Fibroblast of mammary gland (primary cell): ENCODE data around the gene PRDM16.

Experiments
- DNase-seq: peaks from one replicate; pipeline ENCODE4 v3.0.0-alpha.2; 2010; ENCODE audit warnings: low read depth
- H3K4me3 ChIP-seq: 2 replicates; pipeline ENCODE4 v1.5.1; 2011; ENCODE audit warnings: low read depth, mild to moderate bottlenecking, low read length, moderate library complexity; ENCODE audit not compliant: control insufficient read depth
- TF ChIP-seq, protein P1 (sequence below): conservative IDR thresholded peaks from 2 replicates; pipeline ENCODE4 v1.5.1; 2011; ENCODE audit warnings: low read depth, low read length, inconsistent platforms; ENCODE audit not compliant: control insufficient read depth, insufficient read depth

Gene PRDM16

DNA sequence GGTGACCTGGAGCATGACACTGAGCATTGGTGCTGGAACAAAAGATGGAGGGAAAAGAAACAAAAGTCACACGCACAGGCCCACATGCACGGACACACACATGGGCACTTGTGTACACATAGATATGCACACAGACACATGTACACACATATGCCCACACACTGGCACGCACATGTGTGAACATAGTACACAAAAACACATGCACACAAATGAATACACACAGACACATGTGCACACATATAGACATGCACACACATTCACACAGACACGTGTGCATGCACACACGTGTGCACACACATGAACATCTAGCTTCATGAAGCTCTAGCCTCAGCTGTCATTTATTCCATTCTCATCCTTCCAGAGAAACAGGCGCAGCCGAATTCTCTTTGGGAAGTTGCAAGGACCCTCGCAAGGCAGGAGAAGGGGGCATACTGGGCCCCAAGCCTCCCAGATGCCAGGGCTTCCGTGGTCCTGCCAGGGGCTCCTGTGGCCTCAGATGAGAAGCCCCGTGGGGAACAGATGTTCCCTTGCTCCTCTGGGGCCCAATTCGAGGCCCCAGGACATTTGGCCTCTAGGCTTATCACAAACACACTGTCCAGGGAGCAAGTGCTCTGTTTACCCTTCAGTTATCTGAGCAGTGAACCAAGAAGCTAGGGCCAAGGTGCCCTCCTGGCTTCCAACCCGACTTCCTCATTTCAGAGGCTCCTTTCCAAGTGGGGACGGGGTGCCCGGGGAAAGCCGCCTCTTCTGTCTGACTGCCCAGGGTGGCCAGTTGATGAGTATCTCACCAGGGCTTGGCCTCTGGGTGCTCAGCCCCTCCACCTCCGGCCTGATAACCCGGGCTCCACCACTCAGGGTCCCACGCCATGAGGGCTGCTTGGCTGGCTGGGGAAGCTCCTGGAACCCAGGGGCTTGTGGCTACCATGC, 269.1 kb downstream of the PRDM16 start:
- H3K4me3 ChIP-seq = no peak overlapping the region
- DNase-seq = no peak
- TF ChIP-seq, protein P1, sequence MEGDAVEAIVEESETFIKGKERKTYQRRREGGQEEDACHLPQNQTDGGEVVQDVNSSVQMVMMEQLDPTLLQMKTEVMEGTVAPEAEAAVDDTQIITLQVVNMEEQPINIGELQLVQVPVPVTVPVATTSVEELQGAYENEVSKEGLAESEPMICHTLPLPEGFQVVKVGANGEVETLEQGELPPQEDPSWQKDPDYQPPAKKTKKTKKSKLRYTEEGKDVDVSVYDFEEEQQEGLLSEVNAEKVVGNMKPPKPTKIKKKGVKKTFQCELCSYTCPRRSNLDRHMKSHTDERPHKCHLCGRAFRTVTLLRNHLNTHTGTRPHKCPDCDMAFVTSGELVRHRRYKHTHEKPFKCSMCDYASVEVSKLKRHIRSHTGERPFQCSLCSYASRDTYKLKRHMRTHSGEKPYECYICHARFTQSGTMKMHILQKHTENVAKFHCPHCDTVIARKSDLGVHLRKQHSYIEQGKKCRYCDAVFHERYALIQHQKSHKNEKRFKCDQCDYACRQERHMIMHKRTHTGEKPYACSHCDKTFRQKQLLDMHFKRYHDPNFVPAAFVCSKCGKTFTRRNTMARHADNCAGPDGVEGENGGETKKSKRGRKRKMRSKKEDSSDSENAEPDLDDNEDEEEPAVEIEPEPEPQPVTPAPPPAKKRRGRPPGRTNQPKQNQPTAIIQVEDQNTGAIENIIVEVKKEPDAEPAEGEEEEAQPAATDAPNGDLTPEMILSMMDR = no peak

DNA sequence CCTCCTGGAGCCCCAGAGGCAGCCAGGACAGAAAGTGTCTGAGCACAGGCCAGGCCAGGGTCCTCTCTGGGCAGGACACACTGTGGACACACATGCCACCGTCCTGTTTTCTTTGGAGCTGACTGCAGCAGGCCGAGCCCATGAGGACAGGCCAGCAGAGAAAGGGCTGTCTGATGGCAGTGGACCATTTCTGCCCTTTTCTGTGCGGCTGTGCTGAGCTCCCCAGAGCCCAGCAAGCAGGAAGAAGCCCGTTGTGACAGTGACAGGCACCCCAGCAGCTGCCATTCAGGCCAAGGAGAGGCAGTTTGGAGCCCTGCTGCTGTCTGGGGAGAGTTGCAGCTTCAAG, 269.7 kb downstream of the PRDM16 start:
- no peak overlapping the region for H3K4me3 ChIP-seq
- TF ChIP-seq, protein P1 = no peak
- DNase-seq = no peak

DNA sequence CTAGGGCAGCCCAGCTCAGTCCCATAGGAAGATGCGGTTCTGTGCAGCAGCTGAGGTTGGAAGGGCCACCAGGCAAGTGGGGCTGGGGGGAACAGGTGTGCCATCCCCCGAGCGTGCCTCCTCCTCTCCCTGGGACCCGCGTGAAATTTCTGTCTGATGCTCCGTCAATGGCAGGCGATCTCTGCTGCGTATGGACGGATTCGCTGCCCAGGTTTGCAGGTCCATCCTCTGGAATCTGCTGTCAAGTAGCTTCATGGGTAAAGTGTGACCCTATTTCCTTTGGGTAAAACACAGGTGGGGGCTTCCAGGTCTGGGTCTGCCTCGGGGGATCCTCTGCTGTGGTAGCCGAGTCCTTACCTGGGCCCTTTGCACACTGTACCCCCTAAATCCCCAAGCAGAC, 270.9 kb downstream of the PRDM16 start:
- TF ChIP-seq, protein P1 = no peak
- no peak for DNase-seq
- H3K4me3 ChIP-seq = no peak overlapping the region

DNA sequence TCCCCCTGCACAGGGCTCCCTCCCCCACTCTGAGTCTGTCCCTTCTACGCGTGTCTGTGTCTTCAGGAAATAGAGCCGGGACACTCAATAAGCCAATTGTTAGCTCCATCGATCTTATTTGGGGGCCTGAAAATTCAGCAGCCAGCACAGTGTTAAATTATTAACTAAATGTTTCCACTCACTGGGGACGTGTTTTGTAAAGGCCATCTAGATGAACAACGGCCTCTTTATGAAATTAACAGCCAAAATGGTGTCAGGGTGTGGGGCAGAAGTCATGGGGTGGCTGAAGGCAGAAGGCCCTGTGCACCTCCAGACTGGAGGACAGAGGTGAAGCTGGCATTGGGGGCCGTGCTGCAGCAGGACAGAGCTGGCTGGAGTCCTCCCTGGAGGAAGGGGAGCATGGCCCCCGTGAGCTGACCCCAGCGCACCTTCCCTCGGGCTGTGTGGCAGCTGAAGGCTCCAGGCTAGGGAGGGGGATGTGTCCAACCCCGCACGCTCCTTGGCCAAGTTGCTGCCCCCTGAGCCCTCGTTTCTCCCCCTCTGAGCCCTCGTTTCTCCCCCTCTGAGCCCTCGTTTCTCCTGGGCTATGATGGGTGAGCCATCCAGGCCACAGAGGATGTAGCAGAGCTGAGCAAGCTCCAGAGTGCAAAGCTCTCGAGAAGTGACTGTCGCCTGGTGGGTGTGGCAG, 271.7 kb downstream of the PRDM16 start:
- no peak overlapping the region for H3K4me3 ChIP-seq
- DNase-seq = no peak
- TF ChIP-seq, protein P1 = no peak

DNA sequence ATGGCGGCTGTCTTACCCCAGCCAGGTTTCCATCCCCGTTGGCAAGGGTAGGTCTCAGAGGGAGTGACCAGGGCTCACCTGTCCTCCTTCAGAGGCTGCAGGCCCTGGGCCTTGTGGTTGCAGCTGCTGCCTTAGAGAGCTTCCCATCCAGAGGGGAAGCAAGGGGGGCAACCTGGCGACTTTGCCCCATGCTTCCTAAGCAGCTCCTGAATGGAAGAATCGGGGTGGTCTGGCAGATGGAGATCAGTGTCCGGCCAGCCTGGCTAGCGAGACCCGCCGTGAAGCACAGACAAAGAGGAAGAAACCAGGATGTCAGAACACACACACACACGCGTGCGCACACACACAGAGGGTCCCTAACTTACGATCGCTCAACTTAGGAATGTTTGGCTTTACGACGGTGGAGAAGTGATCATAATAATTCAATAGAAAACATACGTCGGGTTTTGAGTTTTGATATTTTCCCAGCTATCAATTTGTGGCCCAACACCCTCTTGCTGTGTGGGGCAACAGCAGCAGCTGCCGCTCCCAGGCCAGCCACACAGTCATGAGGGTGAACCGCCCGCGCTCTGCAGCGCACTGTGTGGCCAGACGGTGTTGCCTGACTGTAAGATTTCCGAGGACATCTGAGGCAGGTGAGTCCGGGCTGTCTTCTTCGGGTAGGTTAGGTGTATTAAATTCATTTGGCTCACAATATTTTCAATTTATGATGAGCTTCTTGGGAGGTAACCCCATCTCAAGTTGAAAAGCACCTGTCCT, 272.4 kb downstream of the PRDM16 start:
- no peak for DNase-seq
- TF ChIP-seq, protein P1 = no peak
- no peak overlapping the region for H3K4me3 ChIP-seq

DNA sequence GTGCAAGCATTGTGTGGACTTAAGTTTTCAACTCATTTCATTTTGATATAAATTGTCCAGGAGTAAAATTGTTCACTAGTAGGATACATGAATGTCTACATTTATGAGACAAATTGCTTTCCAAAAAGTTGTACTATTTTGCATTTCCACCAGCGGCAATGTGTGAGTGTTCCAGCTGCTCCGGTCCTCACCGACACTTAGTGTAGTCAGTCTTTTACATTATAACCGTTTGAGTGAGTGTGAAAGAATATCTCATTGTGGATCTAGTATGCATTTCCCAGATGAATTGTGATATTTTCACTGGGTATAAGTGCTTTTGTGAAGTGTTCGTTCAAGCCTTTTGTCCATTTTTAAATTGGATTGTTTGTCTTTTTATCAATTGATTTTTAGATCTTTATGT, 274.0 kb downstream of the PRDM16 start:
- no peak overlapping the region for H3K4me3 ChIP-seq
- DNase-seq = no peak
- TF ChIP-seq, protein P1 = no peak
